DMS153 (cell line): ENCODE measurements around the gene TOM1L2.

ENCODE experiments used
- DNase-seq: peaks from one replicate; lab custom pipeline; 2025; lab: John Stamatoyannopoulos, UW

TOM1L2 gene

DNA sequence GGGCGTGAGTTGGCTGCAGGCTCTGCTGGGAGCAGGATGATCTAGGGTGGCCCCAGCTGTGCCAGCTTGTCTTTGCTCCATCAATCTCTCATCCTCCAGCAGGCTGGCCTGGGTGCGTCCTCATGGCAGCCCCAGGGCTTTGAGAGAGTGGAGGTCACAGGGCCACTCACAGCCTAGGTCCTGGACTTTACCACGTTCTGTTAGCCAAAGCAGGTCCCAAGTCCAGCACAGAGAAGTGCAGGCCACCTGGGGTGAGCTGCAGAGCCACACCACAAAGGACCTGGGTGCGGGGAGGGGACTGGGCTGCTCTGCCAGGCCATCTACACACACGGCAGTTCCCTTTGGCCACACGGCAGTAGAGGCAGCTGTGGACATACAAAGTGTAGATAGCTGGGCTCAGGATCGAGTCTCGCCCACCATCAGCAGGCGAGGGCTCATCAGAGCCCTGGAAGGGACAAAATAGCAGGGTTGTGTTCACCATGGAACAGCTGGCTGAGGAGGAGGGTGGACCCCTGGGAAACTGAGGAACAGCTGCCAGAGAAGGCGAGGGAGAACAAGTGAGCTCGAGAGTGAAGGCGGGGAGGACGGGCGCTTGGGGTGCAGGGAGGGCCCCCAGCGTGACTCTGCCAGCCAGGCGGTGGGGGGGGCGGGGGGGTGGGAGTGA is 165.5 kb downstream of the TOM1L2 start:
- no peak for DNase-seq

DNA sequence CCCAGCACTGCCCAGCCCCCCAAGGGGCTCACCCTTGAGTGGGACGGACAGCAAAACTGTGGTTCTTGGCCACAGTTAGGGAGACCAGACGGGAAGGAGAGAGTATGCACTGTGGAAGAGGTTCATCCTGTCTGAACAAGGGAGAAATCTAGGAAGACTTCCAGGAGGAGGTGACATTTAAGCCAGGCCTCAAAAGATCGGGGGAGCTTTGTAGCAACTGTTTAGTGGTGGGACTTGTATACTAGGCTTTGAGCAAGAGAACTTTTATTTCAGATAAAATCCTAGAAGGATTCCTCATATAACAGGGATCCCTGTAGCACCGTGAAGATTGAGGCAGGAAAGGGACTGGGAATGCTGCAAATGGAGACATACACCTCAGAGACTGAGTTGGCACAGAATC is 166.2 kb downstream of the TOM1L2 start:
- no peak for DNase-seq

GRCh38 chr17:17805575-17805974 is 166.6 kb downstream of the TOM1L2 start:
- DNase-seq = no peak

DNA sequence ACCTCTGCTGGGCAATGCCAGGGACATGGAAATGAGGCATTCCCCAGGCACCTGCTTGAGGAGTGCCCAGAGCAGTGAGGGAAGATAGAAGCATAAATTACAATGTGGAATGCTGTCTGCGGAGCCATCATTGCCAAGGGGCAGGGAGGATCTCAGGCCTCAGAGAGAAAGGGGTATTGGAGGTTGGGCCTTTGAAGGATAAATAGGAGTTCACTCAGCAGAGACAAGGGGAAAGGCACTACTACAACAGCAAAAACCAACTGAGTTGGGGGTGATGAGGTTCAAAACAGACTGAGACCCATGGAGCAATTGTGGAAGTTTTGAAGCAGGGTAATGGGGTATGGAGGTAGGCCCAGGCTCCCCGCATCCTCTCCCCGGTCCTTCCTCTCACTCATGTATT is 168.2 kb downstream of the TOM1L2 start:
- no peak for DNase-seq

GRCh38 chr17:17801800-17802481 is 170.3 kb downstream of the TOM1L2 start:
- DNase-seq = no peak

- no peak for DNase-seq
These were observed 171.6 kb downstream of the TOM1L2 start for GRCh38 chr17:17800504-17801021.

DNA sequence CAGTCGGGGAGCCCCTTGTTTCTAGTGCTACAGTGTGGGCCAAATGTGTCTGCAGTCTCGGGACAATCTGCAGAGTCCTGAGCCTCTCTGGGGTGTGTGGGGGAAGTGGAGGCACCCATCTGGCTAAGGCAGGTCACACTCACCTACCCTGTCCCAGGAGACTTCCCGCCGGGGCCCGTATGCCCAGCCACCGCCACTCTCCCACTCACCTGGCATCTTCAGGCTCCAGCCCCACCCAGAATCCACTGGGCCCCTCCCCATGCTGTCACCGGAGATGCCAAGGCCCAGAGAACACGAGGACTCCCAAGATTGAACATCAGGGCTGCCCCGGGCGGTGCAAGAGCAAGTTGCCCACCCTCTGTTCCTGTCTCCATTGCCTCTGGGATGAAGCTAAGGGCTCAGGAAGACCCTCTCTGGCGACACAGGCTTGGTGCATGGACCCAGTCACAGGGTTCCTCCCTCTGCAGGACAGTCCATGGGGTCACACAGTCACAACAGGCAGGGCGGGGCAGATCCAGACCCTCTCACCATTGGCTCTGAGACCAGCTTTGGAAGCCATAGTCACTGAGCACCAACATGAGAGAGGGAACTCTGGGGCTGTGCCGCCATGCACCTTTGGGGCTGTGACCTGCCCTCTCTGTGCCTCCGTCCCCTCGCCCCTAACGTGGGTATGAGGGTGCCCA is 173.5 kb downstream of the TOM1L2 start:
- no peak for DNase-seq

DNA sequence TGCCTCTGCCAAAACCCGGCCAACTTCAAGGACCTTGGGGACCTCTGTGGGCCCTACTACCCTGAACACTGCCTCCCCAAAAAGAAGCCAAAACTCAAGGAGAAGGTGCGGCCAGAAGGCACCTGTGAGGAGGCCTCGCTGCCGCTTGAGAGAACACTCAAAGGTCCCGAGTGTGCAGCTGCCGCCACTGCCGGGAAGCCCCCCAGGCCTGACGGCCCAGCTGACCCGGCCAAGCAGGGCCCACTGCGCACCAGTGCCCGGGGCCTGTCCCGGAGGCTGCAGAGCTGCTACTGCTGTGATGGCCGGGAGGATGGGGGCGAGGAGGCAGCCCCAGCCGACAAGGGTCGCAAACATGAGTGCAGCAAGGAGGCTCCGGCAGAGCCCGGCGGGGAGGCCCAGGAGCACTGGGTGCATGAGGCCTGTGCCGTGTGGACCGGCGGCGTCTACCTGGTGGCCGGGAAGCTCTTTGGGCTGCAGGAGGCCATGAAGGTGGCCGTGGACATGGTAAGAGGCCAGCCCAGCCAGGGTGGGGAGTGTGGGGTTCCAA is 174.1 kb downstream of the TOM1L2 start:
- no peak for DNase-seq

DNA sequence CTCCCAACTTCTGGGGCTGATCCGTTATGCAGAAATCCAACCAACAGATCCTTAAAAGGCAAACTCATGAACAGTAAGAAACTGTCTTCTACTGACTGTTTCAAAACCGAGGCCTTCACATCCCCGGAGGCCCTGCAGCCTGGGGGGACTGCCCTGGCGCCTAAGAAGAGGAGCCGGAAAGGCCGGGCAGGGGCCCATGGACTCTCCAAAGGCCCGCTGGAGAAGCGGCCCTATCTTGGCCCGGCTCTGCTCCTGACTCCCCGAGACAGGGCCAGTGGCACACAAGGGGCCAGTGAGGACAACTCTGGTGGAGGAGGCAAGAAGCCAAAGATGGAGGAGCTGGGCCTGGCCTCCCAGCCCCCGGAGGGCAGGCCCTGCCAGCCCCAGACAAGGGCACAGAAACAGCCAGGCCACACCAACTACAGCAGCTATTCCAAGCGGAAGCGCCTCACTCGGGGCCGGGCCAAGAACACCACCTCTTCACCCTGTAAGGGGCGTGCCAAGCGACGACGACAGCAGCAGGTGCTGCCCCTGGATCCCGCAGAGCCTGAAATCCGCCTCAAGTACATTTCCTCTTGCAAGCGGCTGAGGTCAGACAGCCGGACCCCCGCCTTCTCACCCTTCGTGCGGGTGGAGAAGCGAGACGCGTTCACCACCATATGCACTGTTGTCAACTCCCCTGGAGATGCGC is 174.9 kb downstream of the TOM1L2 start:
- DNase-seq = no peak

DNA sequence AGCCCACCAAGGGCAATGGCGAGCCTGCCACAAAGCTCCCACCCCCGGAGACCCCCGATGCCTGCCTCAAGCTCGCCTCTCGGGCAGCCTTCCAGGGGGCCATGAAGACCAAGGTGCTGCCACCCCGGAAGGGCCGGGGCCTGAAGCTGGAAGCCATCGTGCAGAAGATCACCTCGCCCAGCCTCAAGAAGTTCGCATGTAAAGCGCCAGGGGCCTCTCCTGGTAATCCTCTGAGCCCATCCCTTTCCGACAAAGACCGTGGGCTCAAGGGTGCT is 175.5 kb downstream of the TOM1L2 start:
- no peak for DNase-seq

- no peak for DNase-seq
These were observed 176.0 kb downstream of the TOM1L2 start for GRCh38 chr17:17795946-17796786.

DNA sequence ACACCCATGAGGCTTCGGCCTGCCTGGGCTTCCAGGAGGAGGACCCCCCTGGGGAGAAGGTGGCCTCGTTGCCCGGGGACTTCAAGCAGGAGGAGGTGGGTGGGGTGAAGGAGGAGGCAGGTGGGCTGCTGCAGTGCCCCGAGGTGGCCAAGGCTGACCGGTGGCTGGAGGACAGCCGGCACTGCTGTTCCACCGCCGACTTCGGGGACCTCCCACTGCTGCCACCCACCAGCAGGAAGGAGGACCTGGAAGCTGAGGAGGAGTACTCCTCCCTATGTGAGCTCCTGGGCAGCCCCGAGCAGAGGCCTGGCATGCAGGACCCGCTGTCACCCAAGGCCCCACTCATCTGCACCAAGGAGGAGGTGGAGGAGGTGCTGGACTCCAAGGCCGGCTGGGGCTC is 176.9 kb downstream of the TOM1L2 start:
- DNase-seq = no peak

DNA sequence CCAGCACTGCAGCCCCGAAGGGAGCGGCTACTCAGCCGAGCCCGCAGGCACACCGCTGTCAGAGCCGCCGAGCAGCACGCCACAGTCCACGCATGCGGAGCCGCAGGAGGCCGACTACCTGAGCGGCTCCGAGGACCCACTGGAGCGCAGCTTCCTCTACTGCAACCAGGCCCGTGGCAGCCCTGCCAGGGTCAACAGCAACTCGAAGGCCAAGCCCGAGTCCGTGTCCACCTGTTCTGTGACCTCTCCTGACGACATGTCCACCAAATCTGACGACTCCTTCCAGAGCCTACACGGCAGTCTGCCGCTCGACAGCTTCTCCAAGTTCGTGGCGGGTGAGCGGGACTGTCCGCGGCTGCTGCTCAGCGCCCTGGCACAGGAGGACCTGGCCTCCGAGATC is 177.8 kb downstream of the TOM1L2 start:
- no peak for DNase-seq
